Adipose tissue (tissue), 3 donors: Measurements from ENCODE around the gene FAM114A1. TPM values are rescaled to one million over a fixed set of nuclear protein-coding genes. Genes with fewer than 3 reads are reported as not detected.
"Not testable (repeated sequence)": the region's sequence is repeated elsewhere in the genome, so short reads cannot be mapped to it uniquely, and the experiment has no call there.

Experiments
- H3K27ac ChIP-seq: one replicate; pipeline ENCODE4 v1.5.1; 2013; ENCODE audit warnings: low read depth, low read length
- WGBS, 3 donors: extraction: QIAGEN DNeasy Blood & Tissue Kit; methylation state at CpG; one replicate each; pipeline ENCODE4 v1.1.7; 2013; 5-methylcytosine and 5-hydroxymethylcytosine counted together
- polyA plus RNA-seq, 3 donors: library from polyadenylated mRNA; stranded (reverse); fragments of 200-250 nt; gene quantifications; one replicate each; pipeline ENCODE4 v1.2.3, GENCODE V29; 2013
- donor health status: healthy with polysubstance abuse.
- donor health status: Bipolar disorder and iron deficiency.
- donor health status: healthy.

The FAM114A1 gene
- polyA plus RNA-seq, 3 donors: 11.0 to 50.7 (median 20.6) TPM

DNA sequence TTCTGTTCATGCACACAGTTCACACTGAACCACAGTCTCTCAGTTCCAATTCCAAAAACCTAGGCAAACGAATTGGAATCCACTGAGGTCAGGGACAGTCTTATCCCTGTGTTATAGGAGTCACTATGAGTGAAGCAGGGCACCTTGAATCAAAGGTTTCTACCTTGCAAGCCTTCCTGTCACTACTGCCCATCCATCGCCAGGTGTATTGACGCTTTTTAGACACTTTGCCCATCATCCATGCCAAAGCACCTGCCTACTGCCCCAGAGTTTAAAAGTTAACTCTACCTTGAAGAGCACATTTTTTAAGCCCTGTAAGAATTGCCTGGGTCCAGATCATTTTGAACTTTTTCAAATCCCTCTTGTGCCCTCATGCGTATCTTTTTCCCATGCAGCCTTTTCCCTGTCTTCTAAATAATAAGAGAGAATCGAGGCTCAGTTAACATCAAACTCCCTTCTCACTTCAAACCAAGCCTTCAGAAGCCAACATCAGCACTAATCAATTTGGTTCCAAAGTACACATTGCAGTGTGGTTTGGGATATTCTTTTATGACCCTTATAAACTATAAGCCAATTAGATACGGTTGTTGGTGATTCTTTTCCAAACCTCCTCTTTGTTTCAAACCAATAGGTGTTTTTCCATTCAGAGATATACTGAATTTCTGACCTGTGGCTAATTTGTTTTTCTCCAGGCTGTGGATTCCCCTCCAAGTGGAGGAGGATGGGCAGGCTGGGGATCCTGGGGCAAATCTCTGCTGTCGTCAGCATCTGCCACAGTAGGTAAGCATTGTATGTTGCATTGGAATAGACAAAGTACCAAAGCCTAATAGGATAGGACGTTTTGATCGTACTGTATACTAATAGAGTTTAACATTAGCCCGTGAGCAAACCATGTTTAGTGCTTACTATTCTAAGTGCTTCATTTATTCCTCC lies 23.7 kb downstream of the FAM114A1 start:
- WGBS, 3 donors: 80 to 92% (median 91%) methylated on average over 10 of the region's 10 CpGs
- no peak overlapping the region for H3K27ac ChIP-seq

DNA sequence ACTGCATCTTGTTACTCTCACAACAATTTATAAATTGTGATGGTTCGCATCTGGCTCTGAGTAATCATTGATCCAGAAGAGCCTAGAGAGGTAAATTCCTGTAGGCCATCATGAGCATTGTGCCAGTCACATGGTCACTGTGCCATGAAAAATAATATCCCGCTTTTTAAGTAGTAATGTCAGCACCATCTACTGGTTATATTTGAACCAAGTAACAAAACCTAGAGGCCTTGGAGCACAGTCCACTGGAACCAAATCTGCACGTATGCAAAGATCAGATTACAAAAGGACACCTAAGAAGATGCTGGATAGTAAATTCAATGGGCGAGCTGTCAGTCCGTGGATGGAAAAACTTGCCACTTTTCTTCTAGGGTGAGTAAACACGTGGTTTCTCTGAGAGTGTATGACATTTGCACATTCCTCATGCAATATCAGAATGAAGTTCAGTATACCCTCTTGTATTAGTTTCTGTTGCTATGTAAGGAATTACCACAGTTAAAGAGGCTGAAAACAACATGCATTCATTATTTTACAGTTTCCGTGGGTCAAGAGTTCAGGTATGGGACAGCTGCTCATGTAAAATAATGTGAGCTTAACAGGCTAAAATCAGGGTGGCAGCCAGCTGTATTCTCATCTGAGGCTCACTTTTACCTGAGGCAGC lies 26.8 kb downstream of the FAM114A1 start:
- no peak overlapping the region for H3K27ac ChIP-seq
- WGBS, 3 donors: 87 to 94% (median 93%) methylated on average over 7 of the region's 7 CpGs

- WGBS, 3 donors: 72 to 77% (median 74%) methylated on average over 1 of the region's 1 CpG
- H3K27ac ChIP-seq: no peak overlapping the region
Measured at GRCh38 chr4:38896940-38897339, 29.3 kb downstream of the FAM114A1 start.

- 87 to 95% (median 90%) methylated on average over 7 of the region's 7 CpGs for WGBS, 3 donors
- H3K27ac ChIP-seq: no peak overlapping the region
Measured at GRCh38 chr4:38898245-38898644, 30.6 kb downstream of the FAM114A1 start.

DNA sequence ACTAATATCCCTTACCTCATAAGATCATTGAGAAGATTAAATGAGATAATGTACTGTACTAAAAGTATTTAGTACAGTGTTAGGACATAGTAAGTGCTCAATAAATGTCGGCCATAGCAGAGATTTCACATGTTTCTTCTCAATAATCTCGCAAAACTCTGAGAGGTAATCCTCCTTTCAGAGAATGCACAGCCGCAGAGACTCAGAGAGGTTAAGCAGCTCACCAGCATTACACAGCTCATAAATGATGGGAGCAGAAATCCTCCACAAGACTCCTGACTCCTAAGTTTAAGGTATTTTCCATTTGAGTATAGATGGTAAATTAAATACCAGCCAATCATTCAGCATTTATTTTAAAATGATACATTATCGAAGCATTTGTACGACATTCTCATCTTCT lies 34.6 kb downstream of the FAM114A1 start:
- no peak overlapping the region for H3K27ac ChIP-seq
- 94 to 95% (median 95%) methylated on average over 5 of the region's 5 CpGs for WGBS, 3 donors

DNA sequence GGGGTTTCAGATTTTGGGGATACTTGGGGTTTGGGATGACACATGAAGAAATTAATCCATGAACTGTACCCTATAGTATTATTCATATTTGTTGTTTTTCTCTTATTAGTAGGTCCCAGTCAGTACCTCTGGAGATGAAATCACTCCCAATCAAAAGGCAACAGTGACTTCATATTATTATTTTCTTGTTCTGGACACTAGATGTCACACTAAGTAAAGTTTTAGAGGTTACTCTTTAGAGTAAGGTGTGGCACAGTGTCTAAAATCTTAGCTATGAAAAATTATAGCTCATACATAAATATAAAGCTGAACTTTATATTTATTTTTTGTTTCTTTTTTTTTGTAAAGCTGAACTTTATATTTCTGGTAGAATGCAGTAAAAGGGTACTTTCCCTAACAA lies 35.1 kb downstream of the FAM114A1 start:
- no peak overlapping the region for H3K27ac ChIP-seq

DNA sequence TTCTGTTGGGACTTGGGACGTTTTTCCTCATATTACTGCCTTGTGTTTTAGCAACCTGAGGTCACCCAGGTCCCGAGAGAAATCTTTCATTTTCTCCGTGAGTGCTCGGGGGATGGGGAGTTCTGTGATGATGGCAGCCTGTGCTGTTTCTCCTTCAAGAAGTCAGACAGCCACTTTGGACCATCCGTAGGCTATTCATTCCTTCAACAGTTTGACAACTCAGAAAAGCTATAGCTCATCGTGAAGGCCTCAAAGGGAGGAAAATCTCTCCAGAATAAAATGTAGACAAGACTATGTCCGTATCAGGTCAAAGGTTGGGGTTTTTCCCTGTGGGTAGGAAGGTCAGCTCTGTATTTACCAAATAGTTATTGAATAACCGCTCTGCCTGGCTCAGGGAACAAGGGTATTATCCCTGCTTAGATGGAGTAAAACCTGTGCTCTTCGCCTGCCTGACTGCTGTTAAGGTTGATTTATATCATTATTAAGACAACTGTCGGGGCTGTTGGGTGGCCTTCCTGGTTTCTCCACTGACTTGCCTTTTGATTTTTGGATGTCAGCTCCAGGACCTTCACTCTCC lies 36.6 kb downstream of the FAM114A1 start:
- 31 to 77% (median 68%) methylated on average over 10 of the region's 10 CpGs for WGBS, 3 donors
- H3K27ac ChIP-seq: no peak overlapping the region

GRCh38 chr4:38904682-38905081 lies 37.1 kb downstream of the FAM114A1 start:
- H3K27ac ChIP-seq: no peak overlapping the region
- WGBS, 3 donors: 54 to 95% (median 94%) methylated on average over 3 of the region's 3 CpGs

GRCh38 chr4:38905652-38906385 lies 38.2 kb downstream of the FAM114A1 start:
- no peak overlapping the region for H3K27ac ChIP-seq
- 34 to 54% (median 43%) methylated on average over 10 of the region's 10 CpGs for WGBS, 3 donors

GRCh38 chr4:38907696-38908270 lies 40.2 kb downstream of the FAM114A1 start:
- no peak overlapping the region for H3K27ac ChIP-seq

- 96 to 99% (median 98%) methylated on average over 3 of the region's 3 CpGs for WGBS, 3 donors
- no peak overlapping the region for H3K27ac ChIP-seq
Measured at GRCh38 chr4:38909015-38909414, 41.4 kb downstream of the FAM114A1 start.

- 91 to 95% (median 92%) methylated on average over 4 of the region's 4 CpGs for whole genome bisulfite sequencing, 3 donors
- no peak overlapping the region for H3K27ac ChIP-seq
Measured at GRCh38 chr4:38911257-38911656, 43.7 kb downstream of the FAM114A1 start.

GRCh38 chr4:38914854-38915253 lies 47.2 kb downstream of the FAM114A1 start:
- H3K27ac ChIP-seq: no peak overlapping the region
- 71 to 81% (median 76%) methylated on average over 8 of the region's 8 CpGs for WGBS, 3 donors

DNA sequence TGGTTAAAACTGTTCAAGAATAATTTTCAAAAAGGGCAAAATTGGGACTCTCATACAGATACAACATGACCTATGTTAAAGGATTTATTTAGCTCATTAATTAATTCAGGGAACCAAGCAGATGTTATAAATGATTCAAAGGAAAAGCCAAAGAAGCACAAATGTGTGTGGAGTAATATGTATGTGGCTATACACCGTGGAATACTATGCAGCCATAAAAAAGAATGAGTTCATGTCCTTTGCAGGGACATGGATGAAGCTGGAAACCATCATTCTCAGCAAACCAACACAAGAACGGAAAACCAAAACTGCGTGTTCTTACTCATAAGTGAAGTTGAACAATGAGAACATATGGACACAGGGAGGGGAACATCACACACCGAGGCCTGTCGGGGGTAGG lies 48.7 kb downstream of the FAM114A1 start:
- not testable (repeated sequence) for H3K27ac ChIP-seq
- 96 to 98% (median 97%) methylated on average over 5 of the region's 5 CpGs for WGBS, 3 donors

- H3K27ac ChIP-seq: no peak overlapping the region
- 87 to 96% (median 91%) methylated on average over 8 of the region's 8 CpGs for WGBS, 3 donors
Measured at GRCh38 chr4:38917481-38918025, 49.9 kb downstream of the FAM114A1 start.

GRCh38 chr4:38919494-38919893 lies 51.9 kb downstream of the FAM114A1 start:
- 93 to 97% (median 96%) methylated on average over 3 of the region's 3 CpGs for WGBS, 3 donors
- H3K27ac ChIP-seq: no peak overlapping the region

GRCh38 chr4:38920186-38920585 lies 52.6 kb downstream of the FAM114A1 start:
- WGBS, 3 donors: 88 to 95% (median 95%) methylated on average over 2 of the region's 2 CpGs
- no peak overlapping the region for H3K27ac ChIP-seq

GRCh38 chr4:38920677-38921076 lies 53.1 kb downstream of the FAM114A1 start:
- WGBS, 3 donors: 55 to 82% (median 58%) methylated on average over 6 of the region's 6 CpGs

More at GRCh38 chr4:38920677-38921076, 53.1 kb downstream of the FAM114A1 start:
- no peak overlapping the region for H3K27ac ChIP-seq
